ENCODE data around the gene LRRC36.
A peak's percentile ranks its signal among the peaks of the same experiment; 100 is the strongest.

Gene LRRC36

GRCh38 chr16:67278773-67279295, 47.8 kb upstream of the LRRC36 start:
- Histone ChIP-seq H3K27me3 (ENCODE audit: insufficient read depth, low read length, poor library complexity, severe bottlenecking) (no peaks in the 10 kb centered on the region), H3K9ac (ENCODE audit: low read depth, low read length, poor library complexity, severe bottlenecking) (peak overlapping the region; percentile 88), H3K4me1 (ENCODE audit: insufficient read depth, low read length, poor library complexity, severe bottlenecking) (peaks cover 18% of the 10 kb centered on the region), H3K9me3 (ENCODE audit: insufficient read depth, low read depth, low read length) (no peaks in the 10 kb centered on the region), H2AFZ (ENCODE audit: low read length) (peak overlapping the region; percentile 89), H3F3A (ENCODE audit: low read depth) (no peaks in the 10 kb centered on the region), H3K79me2 (ENCODE audit: insufficient read depth, low read length) (peaks cover 51% of the 10 kb centered on the region), H4K20me1 (ENCODE audit: insufficient read depth, low read length, poor library complexity, severe bottlenecking) (no peaks in the 10 kb centered on the region), H3K4me2 (ENCODE audit: low read depth, low read length, poor library complexity, severe bottlenecking) (peak overlapping the region; percentile 97), H3K9me2 (replicated peaks; ENCODE audit: low read depth, low read length) (no peaks in the 10 kb centered on the region), H3K36me3 (ENCODE audit: insufficient read depth, low read length) (no peaks in the 10 kb centered on the region; the same call in 1 of the 2 replicates), H3K4me3 (ENCODE audit: low read length, poor library complexity, severe bottlenecking) (peak overlapping the region; percentile 93)
- peak; percentile 80 for TF ChIP-seq CTCF (conservative IDR thresholded peaks at IDR 0.05; ENCODE audit: low read length)
- TF ChIP-seq EZH2phosphoT487 (IDR thresholded peaks at IDR 0.05; ENCODE audit: borderline replicate concordance): no peak

DNA sequence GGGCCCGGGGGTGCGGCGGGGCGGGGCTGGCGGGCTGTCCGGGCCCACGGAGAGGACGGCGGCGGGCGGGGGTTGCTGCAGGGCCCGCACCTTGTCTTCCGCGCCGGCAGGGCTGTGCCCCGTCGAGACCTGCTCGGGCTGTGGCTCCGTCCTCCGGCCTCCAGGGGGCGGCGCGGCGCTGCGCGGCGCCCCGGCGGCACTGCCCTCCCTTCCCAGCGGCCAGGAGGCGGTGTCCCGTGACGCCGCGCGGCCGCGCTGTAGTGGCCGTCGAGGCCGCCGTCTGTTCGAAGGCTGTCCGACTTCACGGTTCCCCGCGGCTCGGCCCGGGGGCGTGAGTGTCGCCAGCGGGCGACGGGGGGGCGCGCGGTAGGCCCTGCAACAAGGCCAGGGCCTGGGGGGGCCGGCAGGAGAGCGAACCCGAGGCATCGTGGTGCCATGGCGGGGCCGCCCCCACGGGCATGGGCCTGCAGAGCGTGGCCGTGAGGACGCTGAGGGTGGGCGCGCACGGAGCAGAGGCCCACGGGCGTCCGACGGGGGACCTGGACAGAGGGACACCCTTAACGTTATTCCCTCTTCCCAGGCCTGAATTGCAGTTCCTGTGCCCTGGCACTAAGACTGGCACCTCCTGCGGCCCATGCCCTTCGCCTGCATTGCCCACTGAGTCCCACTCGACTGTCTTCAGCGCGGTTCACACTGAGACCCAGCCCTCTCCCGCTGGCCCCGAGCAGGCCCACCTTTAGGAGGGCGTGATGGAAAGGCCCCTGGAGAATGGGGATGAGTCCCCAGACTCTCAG, 47.1 kb upstream of the LRRC36 start, which contains the start of gene PLEKHG4:
Gene PLEKHG4, plus strand, starts transcription at position 237 of the 794 bp plus-strand sequence. Its CDS starts 513 bp downstream, at position 750.
- H3K79me2 ChIP-seq (ENCODE audit: insufficient read depth, low read length): peaks cover 51% of the 10 kb centered on the region
- no peaks in the 10 kb centered on the region for H3K9me3 ChIP-seq (ENCODE audit: insufficient read depth, low read depth, low read length)
- H2AFZ ChIP-seq (ENCODE audit: low read length): peak within 1 kb of the TSS; percentile 89
- no peaks in the 10 kb centered on the region for H3F3A ChIP-seq (ENCODE audit: low read depth)
- H3K27me3 ChIP-seq (ENCODE audit: insufficient read depth, low read length, poor library complexity, severe bottlenecking): no peaks in the 10 kb centered on the region
- peak within 1 kb of the TSS; percentile 93 for H3K4me3 ChIP-seq (ENCODE audit: low read length, poor library complexity, severe bottlenecking)
- no peaks in the 10 kb centered on the region for H3K9me2 ChIP-seq (replicated peaks; ENCODE audit: low read depth, low read length)
- peak within 1 kb of the TSS; percentile 97 for H3K4me2 ChIP-seq (ENCODE audit: low read depth, low read length, poor library complexity, severe bottlenecking)
- peak within 1 kb of the TSS; percentile 88 for H3K9ac ChIP-seq (ENCODE audit: low read depth, low read length, poor library complexity, severe bottlenecking)
- peaks cover 18% of the 10 kb centered on the region for H3K4me1 ChIP-seq (ENCODE audit: insufficient read depth, low read length, poor library complexity, severe bottlenecking)
- H4K20me1 ChIP-seq (ENCODE audit: insufficient read depth, low read length, poor library complexity, severe bottlenecking): no peaks in the 10 kb centered on the region
- H3K36me3 ChIP-seq (ENCODE audit: insufficient read depth, low read length): no peaks in the 10 kb centered on the region; the same call in 1 of the 2 replicates
- TF ChIP-seq CTCF (conservative IDR thresholded peaks at IDR 0.05; ENCODE audit: low read length): peak; percentile 61
- TF ChIP-seq EZH2phosphoT487 (IDR thresholded peaks at IDR 0.05; ENCODE audit: borderline replicate concordance): no peak

DNA sequence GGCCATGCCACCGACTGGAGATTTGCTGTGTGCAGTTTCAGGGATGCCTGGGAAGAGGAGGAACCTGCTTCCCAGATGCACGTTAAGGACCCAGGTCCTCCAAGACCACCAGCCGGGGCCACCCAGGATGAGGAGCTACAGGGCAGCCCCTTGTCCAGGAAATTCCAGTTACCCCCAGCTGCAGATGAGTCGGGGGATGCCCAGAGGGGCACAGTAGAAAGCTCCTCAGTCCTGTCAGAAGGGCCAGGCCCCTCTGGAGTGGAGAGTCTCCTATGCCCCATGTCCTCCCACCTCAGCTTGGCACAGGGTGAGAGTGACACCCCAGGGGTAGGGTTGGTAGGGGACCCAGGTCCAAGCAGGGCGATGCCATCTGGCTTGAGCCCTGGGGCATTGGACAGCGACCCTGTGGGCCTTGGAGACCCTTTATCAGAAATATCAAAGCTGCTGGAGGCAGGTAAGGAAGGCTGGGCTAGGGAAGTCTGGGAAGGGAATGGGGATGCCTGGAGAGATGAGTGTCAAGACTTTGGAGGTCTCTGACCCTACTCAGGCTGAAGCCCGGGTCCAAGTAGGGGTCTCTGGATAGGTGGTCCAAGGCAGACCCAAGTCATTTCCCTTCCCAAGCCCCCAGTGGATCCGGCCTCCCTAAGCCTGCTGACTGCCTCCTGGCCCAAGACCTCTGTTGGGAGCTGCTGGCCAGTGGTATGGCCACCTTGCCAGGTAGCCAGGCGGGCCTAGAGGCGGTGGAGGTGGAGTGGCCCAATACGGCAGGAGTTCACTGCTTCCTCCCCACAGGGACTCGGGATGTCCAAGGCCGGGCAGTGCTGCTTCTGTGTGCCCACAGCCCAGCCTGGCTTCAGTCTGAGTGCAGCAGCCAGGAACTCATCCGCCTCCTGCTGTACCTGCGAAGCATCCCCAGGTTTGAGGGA, 46.3 kb upstream of the LRRC36 start:
- Histone ChIP-seq H3K36me3 (ENCODE audit: insufficient read depth, low read length) (peaks cover 3% of the 10 kb centered on the region; the same call in 1 of the 2 replicates), H3K4me3 (ENCODE audit: low read length, poor library complexity, severe bottlenecking) (peak overlapping the region; percentile 93)

More for the DNA sequence above, 46.3 kb upstream of the LRRC36 start:
- Histone ChIP-seq H3K79me2 (ENCODE audit: insufficient read depth, low read length) (peaks cover 51% of the 10 kb centered on the region), H3K9ac (ENCODE audit: low read depth, low read length, poor library complexity, severe bottlenecking) (peak overlapping the region; percentile 85), H3K9me3 (ENCODE audit: insufficient read depth, low read depth, low read length) (no peaks in the 10 kb centered on the region), H3K4me1 (ENCODE audit: insufficient read depth, low read length, poor library complexity, severe bottlenecking) (peaks cover 18% of the 10 kb centered on the region), H3K4me2 (ENCODE audit: low read depth, low read length, poor library complexity, severe bottlenecking) (peak overlapping the region; percentile 95), H3F3A (ENCODE audit: low read depth) (no peaks in the 10 kb centered on the region), H4K20me1 (ENCODE audit: insufficient read depth, low read length, poor library complexity, severe bottlenecking) (no peaks in the 10 kb centered on the region), H3K9me2 (replicated peaks; ENCODE audit: low read depth, low read length) (no peaks in the 10 kb centered on the region), H3K27me3 (ENCODE audit: insufficient read depth, low read length, poor library complexity, severe bottlenecking) (no peaks in the 10 kb centered on the region), H2AFZ (ENCODE audit: low read length) (no peak overlapping the region)
- TF ChIP-seq CTCF (conservative IDR thresholded peaks at IDR 0.05; ENCODE audit: low read length) (no peak), EZH2phosphoT487 (IDR thresholded peaks at IDR 0.05; ENCODE audit: borderline replicate concordance) (no peak)

Measured in Loucy (cell line).